K562 (cell line): ENCODE measurements around the gene GAK. TPM values are rescaled to one million over a fixed set of nuclear protein-coding genes. Genes with fewer than 3 reads are reported as not detected.
A peak's percentile ranks its signal among the peaks of the same experiment; 100 is the strongest.

Experiments used
- ATAC-seq: fragments of 200-7000 bp; cut with Tn5 transposase; 3 replicates; pipeline ENCODE4 v1.9.1; 2020; ENCODE audit warnings: moderate library complexity
- BruUV-seq: library from RNA; stranded (reverse); fragments of 400-500 nt; replicated peaks from 2 replicates; lab custom pipeline; 2021; lab: Mats Ljungman, UMichigan
- CTCF ChIA-PET: fragments of 300-600 bp; formaldehyde crosslinking; extraction: SDS; loops from one replicate; lab custom pipeline; 2021; ENCODE audit warnings: low intra/inter-chr PET ratio; lab: Yijun Ruan, JAX
- POLR2A ChIA-PET: fragments of 300-600, 350-650 bp; sonication (Branson Sonifier 250); formaldehyde crosslinking; extraction: SDS; loops from one replicate; lab custom pipeline; 2021; ENCODE audit warnings: antibody characterized with exemption, inconsistent platforms; lab: Yijun Ruan, JAX
- DNase-seq, 4 experiments: peaks; one replicate each; pipeline versions ENCODE4 v3.0.0 to v3.0.0-alpha.2; 2011 to 2018; ENCODE audit warnings: low spot score in 3 of 4, mixed read lengths in 3 of 4; ENCODE audit errors: extremely low read depth in 1 of 4
- FAIRE-seq: peaks from 2 replicates; lab custom pipeline; 2011; peaks lifted over from hg19 to GRCh38; lab: Jason Lieb, UNC
- H2AFZ ChIP-seq: 2 replicates; pipeline ENCODE4 v1.6.0; 2011; ENCODE audit warnings: low read depth, low read length, control low read depth, inconsistent platforms
- H3K27ac ChIP-seq: fragments of 200-600 bp; 3 replicates; pipeline ENCODE4 v1.8.0; 2011; ENCODE audit warnings: low read depth, mild to moderate bottlenecking, control low read depth, inconsistent platforms, low read length, moderate library complexity, mixed read lengths; ENCODE audit errors: extremely low read depth
- H3K27me3 ChIP-seq, 2 experiments: fragments of 300-600 bp in 1 of 2; 2 replicates in 1 of 2; 3 replicates in 1 of 2; pipeline versions ENCODE4 v1.6.0 to v1.8.0; 2011; ENCODE audit warnings: inconsistent platforms in 2 of 2, low read length in 2 of 2, mild to moderate bottlenecking in 1 of 2, mixed read lengths in 1 of 2, moderate library complexity in 1 of 2; ENCODE audit not compliant: control insufficient read depth in 2 of 2, insufficient read depth in 2 of 2
- H3K36me3 ChIP-seq: fragments of 300-600 bp; 3 replicates; pipeline ENCODE4 v1.8.0; 2011; ENCODE audit warnings: mild to moderate bottlenecking, low read length, inconsistent platforms; ENCODE audit not compliant: control insufficient read depth, insufficient read depth
- H3K4me1 ChIP-seq, 2 experiments: fragments of 200-600 bp in 1 of 2; replicated peaks in 1 of 2; 2 replicates in 1 of 2; 3 replicates in 1 of 2; pipeline versions ENCODE4 v1.5.1 to v1.8.0; 2011; ENCODE audit warnings: inconsistent platforms in 2 of 2, low read length in 2 of 2, mild to moderate bottlenecking in 1 of 2, mixed read lengths in 1 of 2, moderate library complexity in 1 of 2; ENCODE audit not compliant: control insufficient read depth in 2 of 2, insufficient read depth in 2 of 2
- H3K4me2 ChIP-seq: 2 replicates; pipeline ENCODE4 v1.6.1; 2011; ENCODE audit warnings: low read length, control low read depth, inconsistent platforms, mixed read lengths; ENCODE audit not compliant: insufficient read depth
- H3K4me3 ChIP-seq: fragments of 200-600 bp; sonication (generic), shearing (Covaris generic); 2 replicates; pipeline ENCODE4 v1.5.1; 2016; ENCODE audit warnings: control low read depth, inconsistent platforms
- H3K79me2 ChIP-seq: fragments of 200-600 bp; 3 replicates; pipeline ENCODE4 v1.8.0; 2011; ENCODE audit warnings: low read length, inconsistent platforms; ENCODE audit not compliant: control insufficient read depth, insufficient read depth
- H3K9ac ChIP-seq, 2 experiments: 2 replicates each; pipeline versions ENCODE4 v1.6.0 to v1.6.1; 2011; ENCODE audit warnings: low read depth in 2 of 2, low read length in 2 of 2, control low read depth in 1 of 2, inconsistent platforms in 1 of 2, mild to moderate bottlenecking in 1 of 2, mixed read lengths in 1 of 2; ENCODE audit not compliant: insufficient read depth in 1 of 2
- H3K9me1 ChIP-seq: one replicate; pipeline ENCODE4 v1.6.0; 2011; ENCODE audit warnings: inconsistent platforms, mild to moderate bottlenecking, low read length, moderate library complexity; ENCODE audit not compliant: control insufficient read depth, insufficient read depth
- H3K9me3 ChIP-seq: replicated peaks from 2 replicates; pipeline ENCODE4 v1.5.1; 2011; ENCODE audit warnings: low read depth, low read length, inconsistent platforms; ENCODE audit not compliant: control insufficient read depth, insufficient read depth
- H4K20me1 ChIP-seq: replicated peaks from 2 replicates; pipeline ENCODE4 v1.6.1; 2011; ENCODE audit warnings: low read length, inconsistent platforms, mixed read lengths; ENCODE audit not compliant: control insufficient read depth, insufficient read depth
- FOXJ3 ChIP-seq: sonication (generic); formaldehyde crosslinking; IDR thresholded peaks from 2 replicates; pipeline ENCODE4 v1.4.0; 2020; ENCODE audit warnings: mild to moderate bottlenecking, missing genetic modification reagents
- MYC ChIP-seq, 2 experiments: fragments of 250-450 bp in 1 of 2; sonication (Bioruptor Pico) in 1 of 2; IDR thresholded peaks; 2 replicates each; pipeline versions ENCODE4 v1.5.1 to v1.6.1; 2012 to 2021; ENCODE audit warnings: low read depth in 2 of 2, borderline replicate concordance in 1 of 2, improper control_type of control experiment in 1 of 2, low read length in 1 of 2, mild to moderate bottlenecking in 1 of 2, moderate library complexity in 1 of 2
- NCOA6 ChIP-seq: fragments of 450-650 bp; IDR thresholded peaks from 2 replicates; pipeline ENCODE4 v1.6.1; 2017; ENCODE audit warnings: mild to moderate bottlenecking
- ZBTB8A ChIP-seq: fragments of 450-650 bp; IDR thresholded peaks from 2 replicates; pipeline ENCODE4 v1.6.1; 2018; ENCODE audit warnings: mild to moderate bottlenecking, moderate library complexity; ENCODE audit not compliant: partially characterized antibody
- WGBS: fragments of 100-300 bp; shearing (Covaris generic); methylation state at CpG from one replicate; pipeline ENCODE4 v1.1.6; 2016; ENCODE audit warnings: low coverage, mixed read lengths; ENCODE audit not compliant: insufficient coverage; ENCODE audit errors: missing lambda C conversion rate; 5-methylcytosine and 5-hydroxymethylcytosine counted together
- in situ Hi-C: fragments of 300-500 bp; cut with MboI; formaldehyde crosslinking; loops from 4 replicates; pipeline ENCODE4 v1.15.0; 2018; ENCODE audit warnings: inconsistent platforms, mixed read lengths
- intact Hi-C: fragments of 100-400 bp; cut with micrococcal nuclease; formaldehyde crosslinking; loops from 2 replicates; pipeline ENCODE4 v1.14.2; 2022
- polyA plus RNA-seq, 8 experiments: library from polyadenylated mRNA; depleted of rRNA in 4 of 8; stranded (reverse) in 5 of 8; unstranded in 3 of 8; fragments of >200 nt; fragmentation: Nextera tagmentation in 2 of 8; fragmentation: Illumina TruSeq in 1 of 8; extraction: Ambion mirVana in 2 of 8; extraction: Trizol in 1 of 8; gene quantifications; 2 replicates each; pipeline versions ENCODE4 v1.2.1 to v1.2.3, GENCODE V29; 2011 to 2014; ENCODE audit warnings: inconsistent platforms in 1 of 8, missing spikeins in 1 of 8
- total RNA-seq, 7 experiments: library from RNA; depleted of rRNA in 6 of 7; stranded (reverse); fragments of >200 nt in 6 of 7; fragmentation: Illumina TruSeq in 2 of 7; extraction: Trizol in 2 of 7; gene quantifications; 2 replicates each; pipeline versions ENCODE4 v1.2.1 to v1.2.3, GENCODE V29; 2011 to 2021; ENCODE audit warnings: low replicate concordance in 1 of 7
- TF ChIP-seq, protein P1 (sequence below): fragments of 250-450 bp; sonication (Bioruptor Pico); IDR thresholded peaks from 2 replicates; pipeline ENCODE4 v1.5.0; 2022; ENCODE audit warnings: mild to moderate bottlenecking

GAK gene
- total and polyA plus RNA-seq, 9 of the 15 experiments (the other 6 are each of a cell fraction or from before 2014, with no cell fraction given), result 1.3 to 102 (median 16.2) TPM

DNA sequence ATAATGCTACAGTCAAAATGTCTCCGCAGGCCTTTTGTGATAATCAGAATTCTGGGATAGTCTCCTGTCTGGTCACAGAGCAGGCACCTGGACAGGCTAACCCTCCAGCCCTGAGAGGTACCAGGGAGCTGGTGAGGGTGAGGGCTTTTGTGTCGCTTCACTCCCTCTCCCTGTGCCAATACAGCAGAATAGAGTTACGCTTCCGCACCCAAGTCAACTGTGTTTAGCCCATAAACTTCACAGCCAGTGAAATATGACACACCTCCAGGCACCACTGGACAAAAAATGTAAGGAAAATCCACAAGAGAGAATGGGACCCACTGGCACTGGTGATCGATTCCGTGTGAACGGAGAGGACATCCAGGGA lies 1.3 kb downstream of the GAK start:
- no TSS peak for BruUV-seq
- Histone ChIP-seq H3K4me2 (peak overlapping the region; percentile 92), H3K4me3 (peak overlapping the region; percentile 99), H3K79me2 (peaks cover 63% of the 10 kb centered on the region), H3K9ac (peak overlapping the region; percentile 88 to 100; a peak in 3 of 4 replicates), H3K36me3 (peaks cover 17% of the 10 kb centered on the region; the same call in 2 of the 3 replicates), H3K4me1 (peaks cover 13 to 19% of the 10 kb centered on the region in 2 experiments), H3K27me3 (no peaks in the 10 kb centered on the region), H3K27ac (peak overlapping the region; percentile 93), H3K9me3 (no peaks in the 10 kb centered on the region), H4K20me1 (peaks cover 26% of the 10 kb centered on the region; the same call in 1 of the 2 replicates), H2AFZ (no peak overlapping the region), H3K9me1 (no peaks in the 10 kb centered on the region)
- in situ Hi-C loops (no loop called here), intact Hi-C loops (loop anchor here (2.0 kb wide), 1 partner anchor 42 kb away; the partner anchor contains the start of gene DGKQ)
- ChIA-PET CTCF (no interaction called here), POLR2A (interaction anchor here (0.6 to 2.1 kb wide), 4 partner anchors 9 to 149 kb away, joined by 3 to 6 read pairs (median 4); no protein-coding TSS in a partner anchor)
- DNase-seq (no peak), FAIRE-seq (no peak), ATAC-seq (no peak)
- 4% methylated on average over 7 of the region's 7 CpGs for WGBS
- no peak for TF ChIP-seq ZBTB8A
- no peak for TF ChIP-seq FOXJ3 (CRISPR knock-in tag)
- TF ChIP-seq, protein P1, sequence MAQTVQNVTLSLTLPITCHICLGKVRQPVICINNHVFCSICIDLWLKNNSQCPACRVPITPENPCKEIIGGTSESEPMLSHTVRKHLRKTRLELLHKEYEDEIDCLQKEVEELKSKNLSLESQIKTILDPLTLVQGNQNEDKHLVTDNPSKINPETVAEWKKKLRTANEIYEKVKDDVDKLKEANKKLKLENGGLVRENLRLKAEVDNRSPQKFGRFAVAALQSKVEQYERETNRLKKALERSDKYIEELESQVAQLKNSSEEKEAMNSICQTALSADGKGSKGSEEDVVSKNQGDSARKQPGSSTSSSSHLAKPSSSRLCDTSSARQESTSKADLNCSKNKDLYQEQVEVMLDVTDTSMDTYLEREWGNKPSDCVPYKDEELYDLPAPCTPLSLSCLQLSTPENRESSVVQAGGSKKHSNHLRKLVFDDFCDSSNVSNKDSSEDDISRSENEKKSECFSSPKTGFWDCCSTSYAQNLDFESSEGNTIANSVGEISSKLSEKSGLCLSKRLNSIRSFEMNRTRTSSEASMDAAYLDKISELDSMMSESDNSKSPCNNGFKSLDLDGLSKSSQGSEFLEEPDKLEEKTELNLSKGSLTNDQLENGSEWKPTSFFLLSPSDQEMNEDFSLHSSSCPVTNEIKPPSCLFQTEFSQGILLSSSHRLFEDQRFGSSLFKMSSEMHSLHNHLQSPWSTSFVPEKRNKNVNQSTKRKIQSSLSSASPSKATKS (CRISPR knock-in tag), result no peak
- no peak for TF ChIP-seq NCOA6
- 0 out of 2 replicates have a peak, but pooled peaks have one; percentile 3 for TF ChIP-seq MYC (IDR thresholded peaks at IDR 0.05; ENCODE audit: low read depth, low read length)
- no peak for TF ChIP-seq MYC (CRISPR knock-in tag; IDR thresholded peaks at IDR 0.05; ENCODE audit: borderline replicate concordance, low read depth)
